Measurements from ENCODE around the gene ZNF423. TPM values are rescaled to one million over a fixed set of nuclear protein-coding genes. Genes with fewer than 3 reads are reported as not detected.
A peak's percentile ranks its signal among the peaks of the same experiment; 100 is the strongest.

Gene ZNF423
- total and polyA plus RNA-seq, 2 experiments from 2014 or later, result 14.9 to 41.8 TPM

DNA sequence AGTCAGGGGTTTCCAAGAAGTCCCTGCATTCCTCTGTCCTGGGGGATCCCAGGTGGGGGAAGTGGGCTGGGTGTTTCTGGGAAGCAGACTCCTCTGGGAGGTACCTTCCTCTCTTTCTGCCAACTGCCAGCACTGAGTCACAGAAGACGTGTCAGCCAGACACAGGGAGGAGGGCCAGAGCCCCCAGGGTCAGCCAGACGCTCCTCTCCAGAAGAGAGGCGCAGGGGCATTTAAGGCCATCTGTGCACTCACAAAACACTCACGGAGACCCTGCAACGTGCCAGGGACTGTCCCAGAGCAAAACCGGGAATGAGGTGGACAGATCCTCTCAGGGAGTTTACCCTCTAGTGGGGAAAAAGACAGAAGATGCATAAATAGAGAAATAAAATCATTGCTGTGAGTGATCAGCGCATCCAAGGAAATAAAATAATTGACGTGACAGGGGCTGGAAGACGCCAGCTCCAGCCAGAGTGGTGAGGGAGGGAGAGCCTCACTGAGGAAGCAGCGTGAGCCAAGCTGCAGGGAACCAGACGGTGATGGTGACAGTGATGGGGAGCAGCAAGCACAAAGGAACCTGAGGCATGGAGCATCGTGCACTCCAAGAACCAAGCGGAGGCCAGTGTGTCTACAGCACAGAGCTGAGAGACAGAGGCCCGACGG is 105.4 kb downstream of the ZNF423 start:
- TF ChIP-seq EZH2phosphoT487 (IDR thresholded peaks at IDR 0.05; ENCODE audit: unreplicated experiment) (no peak), ZNF114 (CRISPR knock-in tag; IDR thresholded peaks at IDR 0.05) (no peak), CREB1 (CRISPR knock-in tag; IDR thresholded peaks at IDR 0.05; ENCODE audit: low read depth) (no peak), EZH2 (IDR thresholded peaks at IDR 0.05; ENCODE audit: low read depth, unreplicated experiment) (no peak), POLR2AphosphoS5 (IDR thresholded peaks at IDR 0.05; ENCODE audit: low read depth) (no peak), STAT1 (IDR thresholded peaks at IDR 0.05; ENCODE audit: unreplicated experiment) (no peak), ZNF331 (CRISPR knock-in tag; IDR thresholded peaks at IDR 0.05; ENCODE audit: low read depth) (no peak), JUNB (IDR thresholded peaks at IDR 0.05; ENCODE audit: unreplicated experiment) (no peak)
- TF ChIP-seq, protein P1, sequence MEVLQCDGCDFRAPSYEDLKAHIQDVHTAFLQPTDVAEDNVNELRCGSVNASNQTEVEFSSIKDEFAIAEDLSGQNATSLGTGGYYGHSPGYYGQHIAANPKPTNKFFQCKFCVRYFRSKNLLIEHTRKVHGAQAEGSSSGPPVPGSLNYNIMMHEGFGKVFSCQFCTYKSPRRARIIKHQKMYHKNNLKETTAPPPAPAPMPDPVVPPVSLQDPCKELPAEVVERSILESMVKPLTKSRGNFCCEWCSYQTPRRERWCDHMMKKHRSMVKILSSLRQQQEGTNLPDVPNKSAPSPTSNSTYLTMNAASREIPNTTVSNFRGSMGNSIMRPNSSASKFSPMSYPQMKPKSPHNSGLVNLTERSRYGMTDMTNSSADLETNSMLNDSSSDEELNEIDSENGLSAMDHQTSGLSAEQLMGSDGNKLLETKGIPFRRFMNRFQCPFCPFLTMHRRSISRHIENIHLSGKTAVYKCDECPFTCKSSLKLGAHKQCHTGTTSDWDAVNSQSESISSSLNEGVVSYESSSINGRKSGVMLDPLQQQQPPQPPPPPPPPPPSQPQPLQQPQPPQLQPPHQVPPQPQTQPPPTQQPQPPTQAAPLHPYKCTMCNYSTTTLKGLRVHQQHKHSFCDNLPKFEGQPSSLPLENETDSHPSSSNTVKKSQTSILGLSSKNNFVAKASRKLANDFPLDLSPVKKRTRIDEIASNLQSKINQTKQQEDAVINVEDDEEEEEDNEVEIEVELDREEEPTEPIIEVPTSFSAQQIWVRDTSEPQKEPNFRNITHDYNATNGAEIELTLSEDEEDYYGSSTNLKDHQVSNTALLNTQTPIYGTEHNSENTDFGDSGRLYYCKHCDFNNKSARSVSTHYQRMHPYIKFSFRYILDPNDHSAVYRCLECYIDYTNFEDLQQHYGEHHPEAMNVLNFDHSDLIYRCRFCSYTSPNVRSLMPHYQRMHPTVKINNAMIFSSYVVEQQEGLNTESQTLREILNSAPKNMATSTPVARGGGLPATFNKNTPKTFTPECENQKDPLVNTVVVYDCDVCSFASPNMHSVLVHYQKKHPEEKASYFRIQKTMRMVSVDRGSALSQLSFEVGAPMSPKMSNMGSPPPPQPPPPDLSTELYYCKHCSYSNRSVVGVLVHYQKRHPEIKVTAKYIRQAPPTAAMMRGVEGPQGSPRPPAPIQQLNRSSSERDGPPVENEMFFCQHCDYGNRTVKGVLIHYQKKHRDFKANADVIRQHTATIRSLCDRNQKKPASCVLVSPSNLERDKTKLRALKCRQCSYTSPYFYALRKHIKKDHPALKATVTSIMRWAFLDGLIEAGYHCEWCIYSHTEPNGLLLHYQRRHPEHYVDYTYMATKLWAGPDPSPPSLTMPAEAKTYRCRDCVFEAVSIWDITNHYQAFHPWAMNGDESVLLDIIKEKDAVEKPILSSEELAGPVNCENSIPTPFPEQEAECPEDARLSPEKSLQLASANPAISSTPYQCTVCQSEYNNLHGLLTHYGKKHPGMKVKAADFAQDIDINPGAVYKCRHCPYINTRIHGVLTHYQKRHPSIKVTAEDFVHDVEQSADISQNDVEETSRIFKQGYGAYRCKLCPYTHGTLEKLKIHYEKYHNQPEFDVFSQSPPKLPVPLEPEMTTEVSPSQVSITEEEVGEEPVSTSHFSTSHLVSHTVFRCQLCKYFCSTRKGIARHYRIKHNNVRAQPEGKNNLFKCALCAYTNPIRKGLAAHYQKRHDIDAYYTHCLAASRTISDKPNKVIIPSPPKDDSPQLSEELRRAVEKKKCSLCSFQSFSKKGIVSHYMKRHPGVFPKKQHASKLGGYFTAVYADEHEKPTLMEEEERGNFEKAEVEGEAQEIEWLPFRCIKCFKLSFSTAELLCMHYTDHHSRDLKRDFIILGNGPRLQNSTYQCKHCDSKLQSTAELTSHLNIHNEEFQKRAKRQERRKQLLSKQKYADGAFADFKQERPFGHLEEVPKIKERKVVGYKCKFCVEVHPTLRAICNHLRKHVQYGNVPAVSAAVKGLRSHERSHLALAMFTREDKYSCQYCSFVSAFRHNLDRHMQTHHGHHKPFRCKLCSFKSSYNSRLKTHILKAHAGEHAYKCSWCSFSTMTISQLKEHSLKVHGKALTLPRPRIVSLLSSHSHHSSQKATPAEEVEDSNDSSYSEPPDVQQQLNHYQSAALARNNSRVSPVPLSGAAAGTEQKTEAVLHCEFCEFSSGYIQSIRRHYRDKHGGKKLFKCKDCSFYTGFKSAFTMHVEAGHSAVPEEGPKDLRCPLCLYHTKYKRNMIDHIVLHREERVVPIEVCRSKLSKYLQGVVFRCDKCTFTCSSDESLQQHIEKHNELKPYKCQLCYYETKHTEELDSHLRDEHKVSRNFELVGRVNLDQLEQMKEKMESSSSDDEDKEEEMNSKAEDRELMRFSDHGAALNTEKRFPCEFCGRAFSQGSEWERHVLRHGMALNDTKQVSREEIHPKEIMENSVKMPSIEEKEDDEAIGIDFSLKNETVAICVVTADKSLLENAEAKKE (CRISPR knock-in tag; IDR thresholded peaks at IDR 0.05), result no peak
- TF ChIP-seq, protein P2, sequence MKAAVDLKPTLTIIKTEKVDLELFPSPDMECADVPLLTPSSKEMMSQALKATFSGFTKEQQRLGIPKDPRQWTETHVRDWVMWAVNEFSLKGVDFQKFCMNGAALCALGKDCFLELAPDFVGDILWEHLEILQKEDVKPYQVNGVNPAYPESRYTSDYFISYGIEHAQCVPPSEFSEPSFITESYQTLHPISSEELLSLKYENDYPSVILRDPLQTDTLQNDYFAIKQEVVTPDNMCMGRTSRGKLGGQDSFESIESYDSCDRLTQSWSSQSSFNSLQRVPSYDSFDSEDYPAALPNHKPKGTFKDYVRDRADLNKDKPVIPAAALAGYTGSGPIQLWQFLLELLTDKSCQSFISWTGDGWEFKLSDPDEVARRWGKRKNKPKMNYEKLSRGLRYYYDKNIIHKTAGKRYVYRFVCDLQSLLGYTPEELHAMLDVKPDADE (IDR thresholded peaks at IDR 0.05), result no peak
- Histone ChIP-seq H3K4me3 (no peak overlapping the region), H3K4me1 (ENCODE audit: insufficient read depth) (peaks cover 32% of the 10 kb centered on the region), H4K20me1 (replicated peaks; ENCODE audit: insufficient read depth) (no peaks in the 10 kb centered on the region), H3K9me2 (ENCODE audit: insufficient read depth) (no peaks in the 10 kb centered on the region), H3K79me2 (replicated peaks; ENCODE audit: insufficient read depth) (peaks cover 48% of the 10 kb centered on the region), H3K27ac (ENCODE audit: low read depth) (no peak overlapping the region), H3K27me3 (ENCODE audit: insufficient read depth) (no peaks in the 10 kb centered on the region), H3K4me2 (peak overlapping the region; percentile 58), H3F3A (replicated peaks; ENCODE audit: low read depth) (peaks cover 13% of the 10 kb centered on the region), H3K36me3 (ENCODE audit: insufficient read depth) (no peaks in the 10 kb centered on the region), H2AFZ (no peak overlapping the region)
- Mint-ChIP-seq H3K9me3 (no peaks in the 10 kb centered on the region), H3K36me3 (ENCODE audit: low read depth) (no peaks in the 10 kb centered on the region), H3K4me1 (peaks cover 77% of the 10 kb centered on the region), H3K27me3 (ENCODE audit: insufficient read depth, low read depth, poor library complexity) (peaks cover 27% of the 10 kb centered on the region), H3K4me3 (0 out of 3 replicates have a peak overlapping the region, but pooled peaks have one; percentile 8), H3K27ac (peak overlapping the region; percentile 31; the same call in 1 of the 2 replicates)
- ATAC-seq (no peak; the same call in 1 of the 3 replicates), DNase-seq (ENCODE audit: low spot score) (no peak)
